HG03175 (cell line): ENCODE data around the gene RNASE7.

Source experiments
- ATAC-seq: cut with Tn5 transposase; IDR thresholded peaks from one replicate; pipeline ENCODE4 v1.9.1; 2021; ENCODE audit warnings: mild to moderate bottlenecking, moderate library complexity; ENCODE audit not compliant: unreplicated experiment

Gene RNASE7

GRCh38 chr14:21066882-21067502 lies 24.8 kb downstream of the RNASE7 start:
- no peak for ATAC-seq

- ATAC-seq, result no peak
These were observed 26.6 kb downstream of the RNASE7 start for GRCh38 chr14:21068521-21069387.

- no peak for ATAC-seq
These were observed 27.4 kb downstream of the RNASE7 start for GRCh38 chr14:21069388-21070082.

GRCh38 chr14:21070083-21070609 lies 28.0 kb downstream of the RNASE7 start, which contains the start of gene ARHGEF40:
TSS of gene ARHGEF40 (plus strand) at chr14:21070304. CDS start at chr14:21070397, 93 bp downstream.
- ATAC-seq, result no peak

GRCh38 chr14:21070610-21071224 lies 28.6 kb downstream of the RNASE7 start:
- ATAC-seq, result peak; percentile 22

GRCh38 chr14:21071225-21072030 lies 29.3 kb downstream of the RNASE7 start:
- ATAC-seq, result peak; percentile 67

- ATAC-seq, result no peak
These were observed 29.9 kb downstream of the RNASE7 start for GRCh38 chr14:21072031-21072473.

GRCh38 chr14:21072781-21073339 lies 30.7 kb downstream of the RNASE7 start:
- ATAC-seq, result no peak

- no peak for ATAC-seq
These were observed 31.8 kb downstream of the RNASE7 start for GRCh38 chr14:21073921-21074320.

- ATAC-seq, result no peak
These were observed 32.5 kb downstream of the RNASE7 start for GRCh38 chr14:21074398-21075272.

- no peak for ATAC-seq
These were observed 33.7 kb downstream of the RNASE7 start for GRCh38 chr14:21075719-21076437.

GRCh38 chr14:21077672-21078071 lies 35.5 kb downstream of the RNASE7 start:
- no peak for ATAC-seq

GRCh38 chr14:21078287-21078686 lies 36.1 kb downstream of the RNASE7 start:
- no peak for ATAC-seq

- no peak for ATAC-seq
These were observed 36.6 kb downstream of the RNASE7 start for GRCh38 chr14:21078726-21079125.

- no peak for ATAC-seq
These were observed 39.5 kb downstream of the RNASE7 start for GRCh38 chr14:21081521-21082142.

- no peak for ATAC-seq
These were observed 41.6 kb downstream of the RNASE7 start for GRCh38 chr14:21083565-21084325.

- no peak for ATAC-seq
These were observed 42.2 kb downstream of the RNASE7 start for GRCh38 chr14:21084396-21084795.
